Lung (tissue), 12 donors: ENCODE measurements around the gene SLC22A14. TPM values are rescaled to one million over a fixed set of nuclear protein-coding genes. Genes with fewer than 3 reads are reported as not detected.
A peak's percentile ranks its signal among the peaks of the same experiment; 100 is the strongest.

Experiments used
- ATAC-seq: fragments of 200-7000 bp; cut with Tn5 transposase; one replicate; pipeline ENCODE4 v1.9.1; 2020; ENCODE audit warnings: moderate number of reproducible peaks; ENCODE audit not compliant: insufficient read depth, low FRiP score
- DNase-seq, 3 donors: peaks; one replicate each; pipeline ENCODE4 v3.0.0-alpha.2; 2013 to 2017
- H3K27ac ChIP-seq, 2 donors: one replicate each; pipeline ENCODE4 v1.5.1; 2013; ENCODE audit warnings: mild to moderate bottlenecking in 2 of 2, moderate library complexity in 2 of 2, control low read depth in 1 of 2, inconsistent platforms in 1 of 2, low read depth in 1 of 2, low read length in 1 of 2
- H3K27me3 ChIP-seq, 3 donors: one replicate each; pipeline ENCODE4 v1.5.1; 2013; ENCODE audit warnings: low read length in 2 of 3; ENCODE audit not compliant: control insufficient read depth in 3 of 3, insufficient read depth in 3 of 3
- H3K36me3 ChIP-seq, 4 donors: one replicate each; pipeline ENCODE4 v1.5.1; 2013; ENCODE audit warnings: low read length in 4 of 4, mild to moderate bottlenecking in 1 of 4, moderate library complexity in 1 of 4; ENCODE audit not compliant: control insufficient read depth in 4 of 4, insufficient read depth in 4 of 4
- H3K4me1 ChIP-seq, 5 donors: one replicate each; pipeline ENCODE4 v1.5.1; 2013; ENCODE audit warnings: low read length in 5 of 5, mild to moderate bottlenecking in 2 of 5, moderate library complexity in 1 of 5; ENCODE audit not compliant: control insufficient read depth in 5 of 5, insufficient read depth in 5 of 5
- H3K4me3 ChIP-seq: one replicate; pipeline ENCODE4 v1.5.1; 2013; ENCODE audit warnings: mild to moderate bottlenecking, control low read depth, moderate library complexity
- H3K9ac ChIP-seq, 2 donors: one replicate each; pipeline ENCODE4 v1.5.1; 2013; ENCODE audit warnings: low read length in 2 of 2, control low read depth in 1 of 2; ENCODE audit not compliant: insufficient read depth in 1 of 2
- H3K9me3 ChIP-seq, 4 donors: one replicate each; pipeline ENCODE4 v1.5.1; 2013; ENCODE audit warnings: low read length in 3 of 4, mild to moderate bottlenecking in 1 of 4, moderate library complexity in 1 of 4; ENCODE audit not compliant: control insufficient read depth in 4 of 4, insufficient read depth in 3 of 4
- WGBS, 2 donors: extraction: QIAGEN DNeasy Blood & Tissue Kit; methylation state at CpG; one replicate each; pipeline ENCODE4 v1.1.7; 2013; 5-methylcytosine and 5-hydroxymethylcytosine counted together
- polyA plus RNA-seq, 2 donors: library from polyadenylated mRNA; stranded (reverse); fragments of 200-250 nt; gene quantifications; one replicate each; pipeline ENCODE4 v1.2.1, GENCODE V29; 2013
- total RNA-seq, 2 donors: library from RNA; depleted of rRNA in 1 of 2; stranded (reverse); fragments of >200 nt in 1 of 2; gene quantifications; one replicate each; pipeline ENCODE4 v1.2.1, GENCODE V29; 2014 to 2021
- TF ChIP-seq, protein P1 (sequence below): IDR thresholded peaks from 2 replicates; pipeline ENCODE4 v1.5.1; 2012; ENCODE audit warnings: mild to moderate bottlenecking; ENCODE audit errors: control extremely low read depth, extremely low read depth
- donor health status: control.
- donor health status: control.
- donor health status: Bipolar disorder and iron deficiency.
- donor health status: healthy.
- donor health status: DM: yes; HTN: yes; CAD: no.

The SLC22A14 gene
- total and polyA plus RNA-seq, 4 donors = 0.06 to 0.07 TPM; not detected in 2

GRCh38 chr3:38349684-38350359, 67.7 kb downstream of the SLC22A14 start:
- WGBS, 2 donors = 88 to 91% methylated on average over 8 of the region's 8 CpGs

DNA sequence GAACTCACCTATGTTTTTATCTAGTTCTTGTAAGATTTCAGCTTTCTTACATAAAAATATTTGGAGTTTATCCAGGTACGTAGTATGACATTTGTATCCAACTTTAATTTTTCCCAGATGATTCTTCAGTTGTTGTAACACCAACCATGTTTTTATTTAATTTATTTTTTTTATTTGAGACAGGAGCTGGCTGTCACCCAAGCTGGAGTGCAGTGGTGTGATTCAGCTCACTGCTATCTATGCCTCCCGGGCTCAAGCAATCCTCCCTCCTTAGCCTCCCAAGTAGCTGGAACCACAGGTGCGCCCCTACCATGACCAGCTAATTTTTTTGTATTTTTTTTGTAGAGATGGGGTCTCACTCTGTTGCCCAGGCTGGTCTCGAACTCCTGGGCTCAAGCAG, 71.1 kb downstream of the SLC22A14 start:
- H3K4me1 ChIP-seq = peaks cover 0 to 3% (median 0%) of the 10 kb centered on the region in 5 donors
- TF ChIP-seq, protein P1, sequence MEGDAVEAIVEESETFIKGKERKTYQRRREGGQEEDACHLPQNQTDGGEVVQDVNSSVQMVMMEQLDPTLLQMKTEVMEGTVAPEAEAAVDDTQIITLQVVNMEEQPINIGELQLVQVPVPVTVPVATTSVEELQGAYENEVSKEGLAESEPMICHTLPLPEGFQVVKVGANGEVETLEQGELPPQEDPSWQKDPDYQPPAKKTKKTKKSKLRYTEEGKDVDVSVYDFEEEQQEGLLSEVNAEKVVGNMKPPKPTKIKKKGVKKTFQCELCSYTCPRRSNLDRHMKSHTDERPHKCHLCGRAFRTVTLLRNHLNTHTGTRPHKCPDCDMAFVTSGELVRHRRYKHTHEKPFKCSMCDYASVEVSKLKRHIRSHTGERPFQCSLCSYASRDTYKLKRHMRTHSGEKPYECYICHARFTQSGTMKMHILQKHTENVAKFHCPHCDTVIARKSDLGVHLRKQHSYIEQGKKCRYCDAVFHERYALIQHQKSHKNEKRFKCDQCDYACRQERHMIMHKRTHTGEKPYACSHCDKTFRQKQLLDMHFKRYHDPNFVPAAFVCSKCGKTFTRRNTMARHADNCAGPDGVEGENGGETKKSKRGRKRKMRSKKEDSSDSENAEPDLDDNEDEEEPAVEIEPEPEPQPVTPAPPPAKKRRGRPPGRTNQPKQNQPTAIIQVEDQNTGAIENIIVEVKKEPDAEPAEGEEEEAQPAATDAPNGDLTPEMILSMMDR = no peak
- H3K36me3 ChIP-seq = peaks cover 0 to 9% (median under 1%) of the 10 kb centered on the region in 4 donors
- H3K9ac ChIP-seq = no peak overlapping the region
- DNase-seq = no peak
- no peak overlapping the region for H3K4me3 ChIP-seq
- no peaks in the 10 kb centered on the region for H3K9me3 ChIP-seq
- WGBS, 2 donors = 89 to 95% methylated on average over 4 of the region's 4 CpGs
- H3K27ac ChIP-seq = no peak overlapping the region
- ATAC-seq = no peak
- H3K27me3 ChIP-seq = no peaks in the 10 kb centered on the region

More at GRCh38 chr3:38349684-38350359, 67.7 kb downstream of the SLC22A14 start:
- TF ChIP-seq, protein P1 = no peak
- no peak overlapping the region for H3K9ac ChIP-seq
- H3K27me3 ChIP-seq = no peaks in the 10 kb centered on the region
- peaks cover 0 to 8% (median 0%) of the 10 kb centered on the region in 5 donors for H3K4me1 ChIP-seq
- no peak overlapping the region for H3K27ac ChIP-seq
- H3K4me3 ChIP-seq = no peak overlapping the region
- no peak for DNase-seq
- H3K9me3 ChIP-seq = no peaks in the 10 kb centered on the region
- ATAC-seq = no peak
- peaks cover 0 to 4% (median under 1%) of the 10 kb centered on the region in 4 donors for H3K36me3 ChIP-seq

DNA sequence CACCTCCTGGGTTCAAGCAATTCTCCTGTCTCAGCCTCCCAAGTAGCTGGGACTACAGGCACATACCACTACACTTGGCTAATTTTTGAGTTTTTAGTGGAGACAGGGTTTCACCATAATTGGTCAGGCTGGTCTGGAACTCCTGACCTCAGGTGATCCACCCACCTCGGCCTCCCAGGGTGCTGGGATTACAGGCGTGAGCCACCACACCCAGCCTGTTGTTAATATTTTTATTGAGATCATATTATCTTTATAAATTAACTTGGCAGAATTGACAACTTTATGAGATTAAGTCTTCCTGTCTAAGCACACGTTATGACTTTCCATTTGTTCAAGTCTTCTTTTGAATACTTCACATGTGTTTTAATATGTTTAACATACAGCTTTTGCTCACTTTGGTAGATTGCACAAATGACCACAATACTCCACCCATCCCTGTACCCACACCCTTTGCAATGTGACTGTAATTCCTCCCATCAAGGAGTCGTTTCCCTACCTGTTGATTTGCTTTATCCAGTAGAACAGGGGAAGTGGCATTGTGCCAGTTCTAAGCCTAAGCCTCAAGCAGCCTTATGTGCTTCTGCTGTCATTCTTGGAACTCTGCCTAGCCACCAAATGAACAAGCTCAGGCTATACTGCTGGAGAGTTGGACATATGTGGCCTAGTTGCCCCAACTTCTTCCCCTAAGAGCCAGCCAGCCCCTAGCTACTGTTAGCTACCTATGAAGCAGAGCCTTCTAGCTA, 72.7 kb downstream of the SLC22A14 start:
- 66 to 70% methylated on average over 4 of the region's 4 CpGs for WGBS, 2 donors

More for the DNA sequence above, 72.7 kb downstream of the SLC22A14 start:
- Histone ChIP-seq H3K9ac (no peak overlapping the region), H3K36me3 (peaks cover 0 to 9% (median under 1%) of the 10 kb centered on the region in 4 donors), H3K27ac (no peak overlapping the region), H3K27me3 (no peaks in the 10 kb centered on the region), H3K4me3 (no peak overlapping the region), H3K9me3 (no peaks in the 10 kb centered on the region), H3K4me1 (peaks cover 0 to 3% (median 0%) of the 10 kb centered on the region in 5 donors)
- DNase-seq = peak; percentile 36 to 83 (median 68)
- TF ChIP-seq, protein P1 = no peak
- ATAC-seq = no peak
